ENCODE results near the gene CDH13.

GRCh38 chr16:83316458-83316857 is 689.7 kb downstream of the CDH13 start:
- TF ChIP-seq CTCF (IDR thresholded peaks at IDR 0.05; ENCODE audit: poor library complexity, severe bottlenecking) (no peak), POLR2AphosphoS5 (IDR thresholded peaks at IDR 0.05) (no peak), TAF1 (IDR thresholded peaks at IDR 0.05; ENCODE audit: low read depth) (no peak), RAD21 (conservative IDR thresholded peaks at IDR 0.05) (no peak), EZH2 (IDR thresholded peaks at IDR 0.05; ENCODE audit: borderline replicate concordance, insufficient read depth, low read length, poor library complexity, severe bottlenecking) (no peak)

Measured in neural cell (in vitro differentiated cells).